Measurements from ENCODE around the gene ERH. TPM values are rescaled to one million over a fixed set of nuclear protein-coding genes. Genes with fewer than 3 reads are reported as not detected.

The ERH gene
- total RNA-seq, 1 donor from 2014 or later: 261 TPM

- H3K4me3 Mint-ChIP-seq: no peak overlapping the region
- peaks cover 11% of the 10 kb centered on the region for H3K4me1 Mint-ChIP-seq
- no peaks in the 10 kb centered on the region for H3K36me3 Mint-ChIP-seq
- H3K27ac Mint-ChIP-seq: no peak overlapping the region
- no peaks in the 10 kb centered on the region for H3K9me3 Mint-ChIP-seq
- TF ChIP-seq CTCF (IDR thresholded peaks at IDR 0.05; ENCODE audit: unreplicated experiment): no peak
- H3K27me3 Mint-ChIP-seq (ENCODE audit: low read depth): no peaks in the 10 kb centered on the region
- DNase-seq (ENCODE audit: low spot score in 2 of 2, unreplicated experiment in 2 of 2): no peak
Measured at GRCh38 chr14:69333791-69334337, 64.2 kb downstream of the ERH start.

GRCh38 chr14:69332782-69333395 is 65.2 kb downstream of the ERH start:
- H3K4me3 Mint-ChIP-seq: no peak overlapping the region
- H3K9me3 Mint-ChIP-seq: no peaks in the 10 kb centered on the region
- peaks cover 11% of the 10 kb centered on the region for H3K4me1 Mint-ChIP-seq
- H3K36me3 Mint-ChIP-seq: peaks cover 2% of the 10 kb centered on the region
- no peak for DNase-seq (ENCODE audit: low spot score in 2 of 2, unreplicated experiment in 2 of 2)
- no peaks in the 10 kb centered on the region for H3K27me3 Mint-ChIP-seq (ENCODE audit: low read depth)
- H3K27ac Mint-ChIP-seq: no peak overlapping the region
- TF ChIP-seq CTCF (IDR thresholded peaks at IDR 0.05; ENCODE audit: unreplicated experiment): no peak

GRCh38 chr14:69331206-69331605 is 66.9 kb downstream of the ERH start:
- Mint-ChIP-seq H3K36me3 (peaks cover 2% of the 10 kb centered on the region), H3K27ac (no peak overlapping the region), H3K9me3 (no peaks in the 10 kb centered on the region), H3K4me3 (no peak overlapping the region), H3K27me3 (ENCODE audit: low read depth) (no peaks in the 10 kb centered on the region), H3K4me1 (peaks cover 9% of the 10 kb centered on the region)
- TF ChIP-seq CTCF (IDR thresholded peaks at IDR 0.05; ENCODE audit: unreplicated experiment): no peak
- no peak for DNase-seq (ENCODE audit: low spot score in 2 of 2, unreplicated experiment in 2 of 2)

Other genes starting within 250 kb of the ERH start
- 61.8 to 64.9 TPM (median 64.4 TPM) in 3 replicates for gene DCAF5, start 245.2 kb downstream of the ERH start, total RNA-seq
- gene EXD2, start 206.8 kb downstream of the ERH start, total RNA-seq: 27.4 to 30.6 TPM (median 29.8 TPM) in 3 replicates
- gene GALNT16, start 138.1 kb downstream of the ERH start, total RNA-seq: 6.4 to 9.9 TPM (median 8.2 TPM) in 3 replicates
- 59.1 to 59.9 TPM (median 59.4 TPM) in 3 replicates for gene SLC39A9, start 393 bp upstream of the ERH start, total RNA-seq
- 0.20 to 0.24 TPM (median 0.20 TPM) in 3 replicates for gene PLEKHD1, start 86.4 kb upstream of the ERH start, total RNA-seq
- 0.24 to 0.34 TPM (median 0.34 TPM) in 3 replicates for gene CCDC177, start 176.6 kb upstream of the ERH start, total RNA-seq
- gene SUSD6, start 213.3 kb upstream of the ERH start, total RNA-seq: 34.7 to 37.3 TPM (median 35.3 TPM) in 3 replicates

Data from mesothelial cell of epicardium (in vitro differentiated cells).